RKO (cell line): ENCODE measurements around the gene BCL11B.

Source experiments
- DNase-seq: peaks from one replicate; pipeline ENCODE4 v3.0.0-alpha.2; 2016; ENCODE audit warnings: low spot score

The BCL11B gene

DNA sequence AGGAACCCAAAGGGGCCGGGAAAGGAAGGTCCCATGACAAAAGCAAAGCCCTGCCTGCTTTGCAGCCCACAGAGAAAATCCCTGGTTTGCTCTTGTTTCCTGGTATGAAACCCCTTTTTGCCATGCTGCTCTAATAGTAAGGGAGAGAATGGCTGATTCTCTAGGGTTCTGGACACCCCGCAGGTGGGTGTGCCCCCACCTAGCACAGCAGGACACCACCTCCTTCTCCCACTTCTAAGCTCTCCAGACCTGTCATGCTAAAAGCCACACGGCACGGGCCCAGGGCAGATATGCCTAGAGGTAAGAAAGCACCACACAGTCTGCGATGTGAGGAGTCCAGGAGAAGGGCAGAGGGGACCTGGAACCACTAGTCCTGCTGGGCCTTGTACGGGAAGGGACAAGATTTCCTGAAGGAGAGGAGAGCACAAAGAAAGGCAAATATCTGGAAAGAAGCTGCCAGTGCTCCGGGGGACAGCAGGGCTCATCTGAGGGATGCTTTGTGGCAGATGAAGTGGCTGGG, 113.3 kb downstream of the BCL11B start:
- DNase-seq: no peak

GRCh38 chr14:99158150-99158549, 113.8 kb downstream of the BCL11B start:
- DNase-seq: no peak

GRCh38 chr14:99157676-99158075, 114.3 kb downstream of the BCL11B start:
- no peak for DNase-seq

DNA sequence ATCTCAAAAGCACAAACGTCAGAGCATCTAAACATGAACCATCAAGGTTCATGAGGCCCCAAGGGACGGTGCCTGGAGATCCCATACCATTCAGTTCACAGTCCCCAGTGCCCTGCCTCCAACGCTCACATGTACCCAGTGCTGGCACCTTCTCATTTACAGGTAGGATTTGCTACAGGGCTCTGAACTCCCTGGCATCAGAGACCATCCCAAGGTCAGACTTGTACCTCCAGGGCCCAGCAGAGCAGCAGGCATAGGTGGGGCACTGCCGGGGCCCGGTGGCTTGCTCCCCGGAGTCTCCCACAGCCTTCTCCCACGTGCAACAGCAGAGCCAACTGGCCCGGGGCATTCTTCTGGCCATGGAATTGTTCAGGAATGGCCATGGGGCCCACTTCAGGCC, 114.8 kb downstream of the BCL11B start:
- no peak for DNase-seq

DNA sequence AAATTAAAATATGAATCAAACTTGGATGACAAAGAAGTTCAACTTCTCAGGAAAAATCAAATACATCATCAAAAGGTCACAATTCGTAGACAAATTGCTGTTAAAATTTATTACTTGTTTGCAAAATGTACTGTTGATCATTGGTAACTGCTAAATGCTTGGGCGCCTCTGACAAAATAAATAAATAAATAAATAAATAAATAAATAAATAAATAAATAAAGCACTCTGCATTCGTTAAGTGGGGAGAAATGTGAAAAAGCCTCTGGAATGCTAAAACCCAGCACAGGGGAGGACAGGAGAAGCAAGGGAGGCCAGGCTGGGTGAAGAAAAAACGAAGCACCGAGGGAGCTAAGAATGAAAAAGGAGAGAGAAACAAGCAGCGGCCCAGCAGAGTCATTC, 115.2 kb downstream of the BCL11B start:
- no peak for DNase-seq

DNA sequence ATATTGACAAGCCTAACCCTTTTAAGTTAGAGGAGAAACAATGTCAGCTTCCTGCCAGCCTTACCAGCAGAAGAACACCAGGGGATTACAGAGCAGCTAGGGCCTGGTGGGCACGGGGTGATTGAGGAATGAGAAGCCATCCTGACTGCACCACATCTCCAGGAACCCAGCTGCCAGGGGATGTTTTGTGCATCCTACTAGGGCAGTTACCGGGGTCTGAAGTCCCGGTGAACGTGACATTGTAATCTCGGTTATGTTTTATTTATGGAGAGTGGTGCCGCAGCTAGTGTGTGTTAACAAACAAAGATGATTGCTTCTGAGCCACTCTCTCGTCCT, 115.9 kb downstream of the BCL11B start:
- no peak for DNase-seq

GRCh38 chr14:99155173-99156089, 116.6 kb downstream of the BCL11B start:
- no peak for DNase-seq

DNA sequence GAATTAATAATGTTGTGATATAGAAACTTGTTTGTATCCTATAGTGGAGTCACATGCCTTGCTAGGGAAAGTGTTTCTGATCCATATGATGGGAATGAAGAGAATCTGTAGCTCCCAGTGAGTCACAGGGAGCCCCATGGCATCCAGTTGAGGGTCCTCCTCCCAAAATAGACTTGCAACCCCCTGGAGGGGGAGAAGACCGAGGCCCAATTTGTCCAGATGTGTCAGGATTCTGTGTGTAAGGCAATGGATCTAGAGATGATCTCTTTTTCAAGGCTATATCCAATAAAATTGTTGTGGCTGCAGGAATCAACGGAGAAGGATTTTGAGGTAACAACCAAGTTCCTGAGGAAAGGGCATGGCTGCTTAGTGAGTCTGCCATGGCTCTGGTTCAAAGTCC, 121.8 kb downstream of the BCL11B start:
- no peak for DNase-seq

DNA sequence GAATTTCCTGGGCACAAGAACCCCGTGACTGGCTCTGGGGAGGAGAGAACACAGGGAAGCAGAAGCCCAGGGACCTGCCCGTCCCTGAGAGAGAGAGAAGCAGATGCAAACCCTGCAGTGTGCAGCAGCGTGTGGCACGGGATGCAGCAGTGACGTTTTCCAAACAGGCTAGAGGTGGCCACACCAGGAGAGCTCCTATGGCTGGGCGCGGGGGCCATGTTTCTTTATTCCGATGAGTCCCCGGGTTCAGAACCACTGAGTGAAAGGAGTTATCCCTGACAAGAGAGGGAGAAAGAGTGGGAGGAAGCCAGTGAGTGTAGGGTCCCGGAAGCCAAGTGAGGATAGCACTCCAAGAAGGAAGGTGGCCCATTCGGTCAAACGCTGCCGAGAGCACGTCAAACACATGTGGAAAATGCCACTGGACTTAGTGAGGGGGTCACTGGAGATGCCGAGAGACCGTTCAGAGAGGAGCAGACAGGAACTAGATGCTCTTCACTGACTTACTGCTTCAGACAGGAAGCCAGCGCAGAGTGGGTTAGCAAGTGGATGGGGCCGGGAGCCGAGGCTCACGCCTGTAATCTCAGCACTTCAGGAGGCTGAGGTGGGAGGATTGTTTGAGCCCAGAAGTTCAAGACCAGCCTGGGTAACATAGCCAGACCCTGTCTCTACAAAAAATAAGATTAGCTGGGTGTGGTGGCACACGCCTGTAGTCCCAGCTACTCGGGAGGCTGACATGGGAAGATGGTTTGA, 123.0 kb downstream of the BCL11B start:
- no peak for DNase-seq

- no peak for DNase-seq
Measured at GRCh38 chr14:99148131-99148530, 123.9 kb downstream of the BCL11B start.

- no peak for DNase-seq
Measured at GRCh38 chr14:99147366-99147740, 124.6 kb downstream of the BCL11B start.

DNA sequence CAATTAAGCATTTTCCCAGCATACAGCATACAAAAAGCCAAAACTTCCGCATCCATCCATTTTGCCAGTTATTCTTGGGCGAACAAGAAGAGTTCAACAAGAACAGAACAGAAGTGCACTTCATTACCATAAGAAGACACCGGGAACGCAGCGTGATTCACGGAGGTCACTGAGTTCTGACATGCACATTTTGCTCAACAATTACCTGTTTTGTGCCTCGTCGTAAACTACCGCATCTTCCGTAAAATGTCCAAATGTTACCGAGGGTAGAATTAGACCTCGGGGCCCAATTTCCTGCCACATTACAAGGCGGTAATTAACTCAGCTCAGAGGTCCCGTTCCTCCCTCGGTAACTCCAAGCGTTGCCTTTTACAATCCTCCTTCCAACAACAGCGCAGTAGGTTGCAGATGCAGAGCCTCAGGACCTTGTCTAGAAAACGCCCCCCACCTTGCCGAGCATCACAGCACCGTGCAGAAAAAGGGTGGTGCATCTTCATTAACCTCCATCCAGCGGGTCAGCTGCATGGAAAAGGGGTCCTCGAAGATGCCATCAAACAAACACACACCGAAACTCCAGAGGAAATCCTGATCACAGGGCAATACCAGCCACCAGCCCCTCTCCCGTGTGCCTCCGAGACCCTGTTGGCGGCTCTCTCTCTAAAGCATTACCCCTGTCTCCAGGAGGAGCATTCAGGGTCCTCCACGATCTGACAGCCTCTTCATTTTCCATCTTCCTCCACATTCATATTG, 125.2 kb downstream of the BCL11B start:
- DNase-seq: no peak

GRCh38 chr14:99145307-99145706, 126.7 kb downstream of the BCL11B start:
- no peak for DNase-seq

DNA sequence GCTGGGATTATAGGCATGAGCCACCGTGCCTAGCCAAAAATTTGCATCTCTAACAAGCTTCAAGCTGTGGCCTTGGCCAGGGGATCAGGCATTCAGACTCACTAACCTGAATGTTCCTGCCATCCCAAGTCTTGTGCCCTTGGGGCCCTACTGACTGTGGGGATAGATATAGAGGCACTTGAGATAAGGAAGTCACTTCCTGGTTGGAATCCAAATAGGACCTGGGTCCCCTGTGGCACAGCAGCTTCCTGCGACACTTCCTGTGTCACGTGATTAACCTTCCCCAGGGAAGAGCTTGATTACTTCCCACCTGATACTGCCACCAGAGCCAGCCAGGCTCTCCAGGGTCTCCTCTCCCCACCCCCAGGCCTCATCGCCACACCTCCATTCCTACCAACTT, 128.2 kb downstream of the BCL11B start:
- no peak for DNase-seq

- DNase-seq: no peak
Measured at GRCh38 chr14:99143126-99143525, 128.9 kb downstream of the BCL11B start.

DNA sequence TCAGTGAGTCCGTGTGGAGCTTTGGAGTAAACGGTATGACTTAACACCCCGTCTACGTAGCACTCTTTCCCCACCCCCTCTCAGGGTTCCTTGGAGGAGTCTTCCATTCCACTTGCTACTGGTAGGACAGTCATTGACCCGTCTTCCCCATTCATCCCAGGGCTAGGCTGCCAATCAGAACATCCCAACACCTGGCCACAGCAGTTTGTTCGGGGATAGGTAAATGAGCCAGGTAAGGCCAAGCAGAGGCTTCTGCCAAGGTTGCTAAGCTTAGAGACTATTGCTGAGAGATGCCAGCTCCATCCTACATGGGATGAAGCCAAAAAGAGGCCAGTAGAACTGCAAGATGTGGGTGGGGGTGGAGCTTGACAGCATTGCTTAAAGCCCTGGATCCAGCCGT, 130.8 kb downstream of the BCL11B start:
- DNase-seq: no peak

- DNase-seq: no peak
Measured at GRCh38 chr14:99138999-99139865, 132.8 kb downstream of the BCL11B start.

DNA sequence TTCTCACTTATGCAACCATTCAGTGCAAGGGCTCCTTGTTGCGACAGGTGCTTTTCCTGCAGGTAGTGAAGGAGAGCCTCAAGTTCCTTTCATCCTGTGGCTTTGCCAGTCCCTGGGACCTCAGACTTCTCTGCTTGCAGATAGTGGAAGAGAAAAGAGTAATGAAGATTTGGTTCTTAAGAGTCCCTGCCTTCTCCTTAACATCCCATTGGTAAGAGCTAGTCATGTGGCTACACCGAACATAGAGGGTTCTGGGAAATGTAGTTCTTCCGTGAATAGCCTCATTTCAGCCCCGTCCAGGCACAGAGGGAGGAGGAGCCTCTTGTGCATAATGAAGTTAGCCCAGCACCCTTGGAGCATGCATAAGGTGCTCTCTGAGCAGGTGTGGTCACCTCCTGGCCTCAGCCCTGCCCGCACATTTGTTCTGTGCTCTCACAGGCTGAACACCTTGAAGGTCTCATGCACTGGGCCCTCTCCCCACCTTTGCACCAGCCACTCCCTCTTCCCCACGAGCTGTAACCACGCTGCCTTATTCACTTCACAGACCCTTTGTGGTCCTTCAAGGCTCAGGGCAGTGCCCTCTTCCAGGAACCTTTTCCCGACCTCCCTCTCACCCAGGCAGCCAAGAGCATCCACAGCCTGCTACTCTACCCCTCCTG, 134.0 kb downstream of the BCL11B start:
- no peak for DNase-seq

DNA sequence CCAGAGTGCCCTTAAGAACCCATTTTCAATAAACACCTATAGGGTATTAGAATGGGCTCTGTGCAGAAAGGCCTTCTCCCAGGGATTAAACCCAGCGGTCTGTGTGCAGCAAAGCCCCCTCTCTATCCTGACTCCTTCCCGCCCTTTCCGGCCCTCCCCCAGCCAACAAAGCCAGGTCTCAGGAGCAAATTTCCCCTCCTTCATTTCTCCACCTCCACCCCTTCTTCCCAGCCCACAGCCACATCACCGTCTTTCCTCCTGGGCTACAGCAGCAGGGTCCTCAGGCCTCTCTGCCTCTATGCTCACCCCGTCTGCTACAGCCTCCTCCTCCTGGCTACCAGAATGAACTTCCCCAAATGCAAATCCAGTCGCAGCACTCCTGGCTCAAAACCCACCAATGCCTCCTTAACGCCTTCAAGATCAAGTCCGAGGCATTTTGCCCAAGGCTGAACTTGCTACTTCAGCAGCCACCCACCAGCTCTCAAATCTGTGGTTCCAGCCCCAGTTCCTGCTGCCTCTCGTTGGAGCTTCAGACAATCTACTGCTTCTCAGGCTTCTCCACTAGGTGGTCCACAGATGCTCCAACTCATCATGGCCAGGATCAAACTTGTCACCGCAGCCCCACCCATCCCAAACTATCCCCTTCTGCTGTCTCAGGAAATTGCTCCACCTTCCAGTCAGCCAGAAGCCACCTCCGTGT, 134.8 kb downstream of the BCL11B start:
- no peak for DNase-seq

DNA sequence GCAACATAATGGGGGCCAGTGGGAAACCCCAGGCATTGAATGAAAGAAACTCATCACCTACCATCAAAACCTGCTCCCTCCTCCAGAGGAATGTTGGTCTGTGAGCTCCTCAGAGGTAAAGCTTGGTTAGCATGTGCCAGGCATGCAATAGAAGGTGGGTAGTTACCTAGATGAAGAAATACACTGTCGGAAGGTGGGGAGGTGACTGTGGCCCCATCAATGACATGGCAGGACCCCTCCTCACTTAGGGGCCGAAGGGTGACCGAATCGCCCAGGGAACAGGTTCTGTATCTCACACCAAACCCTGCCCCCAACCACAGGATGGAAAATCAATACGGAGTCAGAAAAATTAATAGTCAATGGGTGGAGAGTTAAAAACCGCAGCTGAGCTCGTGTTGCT, 135.6 kb downstream of the BCL11B start:
- DNase-seq: no peak

GRCh38 chr14:99136047-99136400, 136.0 kb downstream of the BCL11B start:
- no peak for DNase-seq
